H1 (cell line): ENCODE results near the gene FASTKD3. TPM values are rescaled to one million over a fixed set of nuclear protein-coding genes. Genes with fewer than 3 reads are reported as not detected.

Experiments
- CTCF ChIP-seq, 3 experiments: IDR thresholded peaks; 1 replicate in 2 of 3; 2 replicates in 1 of 3; pipeline versions ENCODE4 v1.5.1 to v1.6.1; 2011; ENCODE audit warnings: low read length in 3 of 3, mild to moderate bottlenecking in 3 of 3, inconsistent platforms in 2 of 3, low read depth in 1 of 3, moderate library complexity in 1 of 3; ENCODE audit not compliant: insufficient read depth in 1 of 3; ENCODE audit errors: control extremely low read depth in 1 of 3
- EGR1 ChIP-seq: IDR thresholded peaks from 2 replicates; pipeline ENCODE4 v1.6.1; 2011; ENCODE audit warnings: low read depth, low read length, borderline replicate concordance
- RAD21 ChIP-seq, 2 experiments: IDR thresholded peaks in 1 of 2; conservative IDR thresholded peaks in 1 of 2; 2 replicates each; pipeline ENCODE4 v1.6.1; 2011; ENCODE audit warnings: low read depth in 2 of 2, low read length in 2 of 2, improper control_type of control experiment in 1 of 2, inconsistent platforms in 1 of 2, mild to moderate bottlenecking in 1 of 2, moderate library complexity in 1 of 2
- polyA plus RNA-seq, 7 experiments: library from polyadenylated mRNA; depleted of rRNA in 3 of 7; stranded (reverse) in 5 of 7; unstranded in 2 of 7; fragments of >200 nt in 5 of 7; fragments of 200-250 nt in 2 of 7; gene quantifications; 1 replicate in 5 of 7; 2 replicates in 1 of 7; 4 replicates in 1 of 7; pipeline versions ENCODE4 v1.2.1 to v1.2.3, GENCODE V29; 2011 to 2013; ENCODE audit warnings: missing spikeins in 2 of 7, mixed read lengths in 2 of 7
- total RNA-seq: library from RNA; stranded (reverse); fragmentation: NEBNext Ultra II Directional; extraction: Animal tissue kit (Norgen Biotek cat#: 25700); gene quantifications from 2 replicates; pipeline ENCODE4 v1.2.1, GENCODE V29; 2021

The FASTKD3 gene
- total and polyA plus RNA-seq, 2 of the 8 experiments (the other 6 are each of a cell fraction or from before 2014, with no cell fraction given), result 5.6 to 7.6 TPM

- TF ChIP-seq CTCF (IDR thresholded peaks at IDR 0.05; ENCODE audit: control extremely low read depth in 1 of 3, insufficient read depth in 1 of 3, low read depth in 1 of 3, low read length in 3 of 3) (peak in 1 of 3 experiments; percentile 8; a peak in 1 of 4 replicates), RAD21 (IDR thresholded peaks at IDR 0.05 in 1 of 2, conservative IDR thresholded peaks at IDR 0.05 in 1 of 2; ENCODE audit: low read depth in 2 of 2, low read length in 2 of 2) (no peak), EGR1 (no peak)
Measured at GRCh38 chr5:7881091-7881490, 12.3 kb upstream of the FASTKD3 start (continued).
